Amygdala (tissue), 56 donors: ENCODE results near the gene TSPAN10.
"Not testable (repeated sequence)": the region's sequence is repeated elsewhere in the genome, so short reads cannot be mapped to it uniquely, and the experiment has no call there.

Experiments used
- DNase-seq, 56 donors: peaks; one replicate each; lab custom pipeline; 2025; lab: John Stamatoyannopoulos, UW

Gene TSPAN10

DNA sequence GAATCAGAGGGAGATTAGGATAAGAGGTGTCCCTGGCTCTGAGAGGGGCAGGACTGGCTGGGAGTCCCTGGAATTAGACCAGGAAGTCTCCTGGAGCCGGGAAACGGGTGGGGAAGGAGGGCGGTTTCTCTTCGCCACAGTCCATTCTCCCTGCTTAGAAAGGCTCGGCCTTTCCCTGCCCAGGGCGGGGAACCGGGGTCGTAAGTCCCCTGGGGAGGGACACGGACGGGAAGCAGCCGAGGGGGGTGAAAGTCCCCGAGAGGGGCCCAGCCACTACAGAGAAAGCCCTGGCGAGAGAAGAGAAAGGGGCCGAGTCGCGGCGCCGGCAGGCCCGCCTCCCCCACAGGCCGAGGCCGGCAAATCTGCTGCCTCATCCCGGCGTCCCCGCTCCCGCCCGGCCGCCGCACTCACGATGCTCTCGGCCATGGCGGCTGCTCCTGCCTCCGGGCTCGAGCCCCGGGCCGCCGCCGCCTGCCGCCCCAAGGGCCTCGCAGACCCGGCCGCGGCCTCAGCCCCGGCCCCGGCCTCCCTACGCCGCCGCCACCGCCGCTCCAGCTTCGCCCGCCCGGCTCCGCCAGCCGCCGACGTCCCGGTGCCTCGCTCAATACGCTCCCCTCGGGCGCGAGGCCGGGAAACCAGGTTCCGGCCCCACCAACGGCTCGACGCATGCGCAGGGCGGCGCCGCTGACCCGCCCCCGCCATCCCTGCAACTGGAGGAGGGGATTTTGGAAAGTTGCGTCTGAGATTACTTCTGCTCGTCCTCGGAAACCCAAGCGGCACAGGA lies at the start of gene TSPAN10, which contains the start of gene NPLOC4:
Gene TSPAN10 (plus strand): TSS at position 692 of the 784 bp plus-strand sequence. CDS start 5,217 bp downstream, outside the sequence.
Gene NPLOC4 (minus strand): TSS at position 608 of the 784 bp plus-strand sequence. CDS start 182 bp downstream, at position 426.
- peak in 55 of 56 donors; percentile 11 to 88 (median 68) for DNase-seq

DNA sequence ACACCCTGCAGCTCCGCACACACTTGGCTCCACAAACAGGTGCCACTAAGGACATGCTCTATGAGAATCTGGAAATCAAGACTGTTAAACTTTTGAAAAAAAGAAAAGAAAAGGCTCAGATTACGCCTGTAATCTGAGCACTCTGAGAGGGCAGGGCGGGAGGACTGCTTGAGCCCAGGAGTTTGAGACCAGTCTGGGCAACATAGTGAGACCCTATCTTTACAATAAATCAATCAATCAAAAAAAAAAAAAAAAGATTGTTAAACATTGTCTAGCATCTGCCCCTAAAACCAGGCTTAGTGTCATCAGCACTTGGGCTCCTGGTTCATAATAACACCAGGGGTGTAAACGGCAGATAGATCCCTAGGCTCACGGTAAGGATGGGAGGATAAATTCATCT lies 47.4 kb upstream of the TSPAN10 start:
- DNase-seq = no peak

- DNase-seq = no peak
These were observed 46.9 kb upstream of the TSPAN10 start for GRCh38 chr17:81590121-81590520.

DNA sequence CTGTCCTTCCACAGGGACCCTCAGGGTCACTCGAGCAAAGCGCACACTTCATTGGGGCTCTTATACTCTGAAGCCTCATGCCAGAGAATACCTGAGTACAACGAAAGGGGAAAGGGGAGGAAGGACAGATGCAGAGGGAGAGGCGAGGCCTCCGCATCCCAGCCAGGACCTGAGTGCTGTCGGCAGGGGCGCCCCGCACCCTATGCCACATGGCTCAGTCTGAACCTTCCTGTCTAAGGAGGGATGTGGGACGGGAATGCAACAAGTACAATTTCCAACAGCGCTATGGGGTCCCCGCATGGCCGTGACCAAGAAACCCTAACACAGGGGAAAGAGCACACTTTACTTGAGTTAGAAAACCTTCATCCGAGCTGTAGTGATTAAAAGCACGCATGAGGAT lies 45.0 kb upstream of the TSPAN10 start:
- no peak for DNase-seq

- no peak for DNase-seq
These were observed 43.7 kb upstream of the TSPAN10 start for GRCh38 chr17:81593105-81593871.

- DNase-seq = no peak
These were observed 37.1 kb upstream of the TSPAN10 start for GRCh38 chr17:81599719-81600486.

GRCh38 chr17:81601525-81602120 lies 35.4 kb upstream of the TSPAN10 start:
- peak in 6 of 56 donors; percentile 1 to 43 (median 19) for DNase-seq

- no peak for DNase-seq
These were observed 33.0 kb upstream of the TSPAN10 start for GRCh38 chr17:81603846-81604610.

DNA sequence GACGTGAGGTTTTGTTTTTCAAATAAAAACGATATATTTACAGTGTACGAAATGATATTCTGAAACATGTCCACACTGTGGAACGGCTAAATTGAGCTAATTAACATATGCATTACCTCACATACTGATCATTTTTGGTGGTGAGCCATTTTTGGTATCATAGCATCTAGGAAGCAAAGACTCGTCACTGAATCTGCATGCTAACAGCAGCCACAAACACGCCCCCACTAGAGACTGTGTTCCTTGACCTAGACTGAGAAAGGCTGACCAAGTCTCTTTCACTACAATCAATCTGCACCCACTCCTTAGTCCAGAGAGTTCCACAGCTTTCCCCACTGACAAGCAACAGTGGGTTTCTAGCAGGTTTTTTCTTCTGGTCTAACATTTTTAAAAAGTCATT lies 29.6 kb upstream of the TSPAN10 start:
- DNase-seq = no peak

DNA sequence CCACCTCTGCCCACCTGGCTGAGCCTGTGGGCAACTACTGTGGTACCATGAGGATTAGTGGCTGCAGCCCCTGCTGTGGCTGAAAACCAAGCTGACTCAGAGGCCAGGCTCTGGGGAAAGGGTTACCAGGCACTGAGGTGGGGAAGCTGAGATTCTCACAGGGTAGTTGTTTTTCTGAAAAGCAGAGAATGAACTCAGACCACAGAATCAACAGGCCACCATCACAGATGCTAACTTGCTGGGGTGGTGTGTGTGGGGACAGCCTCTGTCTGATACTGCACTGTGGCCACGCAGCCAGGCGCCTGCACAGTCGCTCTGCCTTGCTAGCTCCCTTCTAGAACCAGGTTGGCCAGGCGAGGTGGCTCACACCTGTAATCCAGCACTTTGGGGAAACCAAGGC lies 28.9 kb upstream of the TSPAN10 start:
- DNase-seq = no peak

DNA sequence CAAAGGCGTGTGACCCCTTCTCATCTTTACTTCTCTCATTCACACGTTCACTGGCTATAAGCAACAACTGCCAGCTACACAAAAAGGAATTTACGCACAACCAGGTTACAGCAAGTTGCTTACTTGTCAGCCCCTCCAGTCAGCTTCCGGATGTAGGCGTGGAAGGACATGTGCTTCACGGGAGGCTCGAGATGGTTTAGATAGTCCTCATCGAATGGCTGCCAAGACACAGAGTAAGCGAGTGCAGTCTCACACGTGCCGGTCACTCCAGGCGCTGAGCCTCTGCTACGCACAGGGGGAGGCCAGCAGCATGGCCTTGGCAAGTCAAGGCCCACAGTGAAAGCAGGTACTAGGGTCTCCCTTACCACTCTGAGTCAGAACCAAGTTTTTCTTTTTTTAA lies 28.4 kb upstream of the TSPAN10 start:
- no peak for DNase-seq

GRCh38 chr17:81609541-81610311 lies 27.3 kb upstream of the TSPAN10 start:
- DNase-seq = no peak

DNA sequence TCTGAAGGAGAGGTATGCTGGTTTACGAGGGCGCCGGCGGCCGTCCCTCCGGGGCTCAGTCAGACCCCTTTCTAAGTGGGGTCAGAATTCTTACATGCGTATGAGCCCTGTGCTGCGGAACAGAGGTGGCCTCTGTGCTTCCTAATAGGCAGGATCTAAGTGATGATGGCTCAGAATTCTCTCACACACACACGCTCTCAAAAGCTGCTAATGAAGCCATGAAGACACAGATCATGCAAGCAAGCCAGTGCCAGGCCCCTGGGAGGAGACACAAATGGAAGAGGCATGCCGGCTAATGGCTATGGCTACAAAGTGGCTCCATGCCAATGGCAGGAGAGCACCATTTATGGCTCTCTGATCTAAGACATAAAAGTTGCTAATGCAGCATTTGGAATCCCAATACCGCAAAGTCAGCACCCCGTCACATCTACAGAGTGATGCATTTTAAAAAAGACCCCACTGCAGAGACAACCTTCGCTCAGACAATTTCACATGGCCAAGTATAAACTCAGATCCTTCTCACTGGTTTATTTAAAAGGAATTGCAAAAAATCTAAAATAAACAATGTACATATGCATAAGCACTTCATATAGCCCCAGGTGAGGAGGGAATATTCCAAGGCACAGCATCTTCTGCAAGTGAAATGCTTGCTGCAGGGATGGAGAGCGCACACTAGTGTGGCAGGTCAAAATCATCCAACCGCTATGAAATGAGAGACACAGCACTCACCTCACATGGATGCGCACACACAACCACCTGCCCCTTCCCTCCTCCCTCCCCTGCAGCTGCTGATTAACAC lies 24.6 kb upstream of the TSPAN10 start:
- DNase-seq = no peak

GRCh38 chr17:81615401-81615930 lies 21.5 kb upstream of the TSPAN10 start:
- no peak for DNase-seq

DNA sequence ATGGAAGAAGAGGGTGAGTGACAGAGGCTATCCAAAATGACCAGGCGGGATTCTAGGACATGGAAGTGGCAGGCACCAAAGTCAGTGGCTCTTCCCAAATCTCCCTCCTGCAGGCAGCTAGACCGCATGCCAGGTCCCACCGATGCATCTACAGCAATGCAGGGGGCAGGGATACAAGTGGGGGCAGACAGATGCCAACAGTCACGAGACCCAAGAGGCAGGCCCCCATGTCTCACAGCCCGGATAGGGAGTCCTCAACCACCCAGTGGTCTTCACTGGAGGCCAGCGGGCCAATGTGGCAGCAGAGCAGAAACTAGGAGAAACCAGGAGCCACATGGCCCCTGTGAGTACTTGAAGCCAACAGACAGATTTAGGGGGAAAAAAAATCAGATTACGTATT lies 20.1 kb upstream of the TSPAN10 start:
- DNase-seq = no peak

DNA sequence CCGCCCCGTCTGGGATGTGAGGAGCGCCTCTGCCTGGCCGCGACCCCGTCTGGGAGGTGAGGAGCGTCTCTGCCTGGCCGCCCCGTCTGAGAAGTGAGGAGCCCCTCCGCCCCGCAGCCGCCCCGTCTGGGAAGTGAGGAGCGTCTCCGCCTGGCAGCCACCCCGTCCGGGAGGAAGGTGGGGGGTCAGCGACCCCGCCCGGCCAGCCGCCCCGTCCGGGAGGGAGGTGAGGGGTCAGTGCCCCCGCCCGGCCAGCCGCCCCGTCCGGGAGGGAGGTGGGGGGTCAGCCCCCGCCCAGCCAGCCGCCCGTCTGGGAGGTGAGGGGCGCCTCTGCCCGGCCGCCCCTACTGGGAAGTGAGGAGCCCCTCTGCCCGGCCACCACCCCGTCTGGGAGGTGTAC lies 18.7 kb upstream of the TSPAN10 start:
- DNase-seq = not testable (repeated sequence)

DNA sequence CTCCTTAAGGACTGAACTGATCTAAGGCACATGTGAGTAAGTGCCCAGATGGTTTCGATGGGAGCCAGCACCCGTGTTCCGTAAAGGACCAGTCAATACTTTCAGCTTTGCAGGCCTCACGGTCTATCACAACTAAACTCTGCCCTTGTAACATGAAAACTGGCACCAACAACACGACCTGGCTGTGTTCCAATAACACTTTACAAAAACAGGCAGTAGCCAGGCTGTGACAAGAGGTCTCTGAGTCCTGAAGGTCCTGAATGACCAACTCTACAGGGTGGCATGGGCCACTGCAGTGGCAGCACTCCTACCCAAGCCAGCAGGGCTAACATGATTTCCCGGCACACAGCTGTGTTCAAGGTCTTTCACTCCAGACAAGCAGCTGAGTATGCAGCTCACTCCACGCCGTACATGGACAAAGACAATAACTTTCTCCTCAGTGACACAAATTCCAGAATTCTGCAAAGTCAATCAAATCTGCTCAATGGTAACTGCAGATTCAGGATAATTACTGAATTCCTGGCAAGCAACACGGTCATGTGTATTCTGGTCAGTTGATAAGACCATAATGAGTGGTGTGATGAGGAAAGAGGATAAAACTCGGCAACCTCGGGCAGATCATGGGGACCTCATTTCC lies 15.4 kb upstream of the TSPAN10 start:
- DNase-seq = peak in 2 of 56 donors; percentile 17 to 38
